B cell (primary cell): ENCODE measurements around the gene UBE2G2. TPM values are rescaled to one million over a fixed set of nuclear protein-coding genes. Genes with fewer than 3 reads are reported as not detected.

ENCODE experiments used
- ATAC-seq: fragments of 200-7000 bp; cut with Tn5 transposase; one replicate; pipeline ENCODE4 v1.10.0; 2021; ENCODE audit warnings: low read depth, mild to moderate bottlenecking, moderate number of reproducible peaks, moderate library complexity
- CTCF ChIA-PET: fragments of 350-600 bp; sonication (Branson Sonifier 250); formaldehyde crosslinking; loops from one replicate; lab custom pipeline; 2021; ENCODE audit warnings: antibody characterized with exemption, inconsistent platforms; lab: Charles Lee
- POLR2A ChIA-PET: fragments of 350-600 bp; sonication (Branson Sonifier 250); formaldehyde crosslinking; loops from one replicate; lab custom pipeline; 2021; ENCODE audit warnings: antibody characterized with exemption; lab: Charles Lee
- DNase-seq: peaks from one replicate; pipeline ENCODE4 v3.0.0; 2013
- H2AFZ ChIP-seq: 2 replicates; pipeline ENCODE4 v1.6.1; 2012; ENCODE audit warnings: mild to moderate bottlenecking, low read depth, low read length; ENCODE audit not compliant: insufficient read depth, poor library complexity, severe bottlenecking
- H3K27ac ChIP-seq, 2 donors: 1 replicate in 1 of 2; 2 replicates in 1 of 2; pipeline ENCODE4 v1.5.1; 2012 to 2013; ENCODE audit warnings: low read length in 2 of 2, mild to moderate bottlenecking in 2 of 2, moderate library complexity in 1 of 2
- H3K27me3 ChIP-seq, 4 experiments: fragments of 200-600 bp in 1 of 4; sonication (generic) in 1 of 4; replicated peaks in 1 of 4; 1 replicate in 2 of 4; 2 replicates in 2 of 4; pipeline versions ENCODE4 v1.6.1 to v1.7.0; 2013 to 2016; ENCODE audit warnings: low read length in 3 of 4, mild to moderate bottlenecking in 2 of 4, mixed read lengths in 1 of 4, moderate library complexity in 1 of 4; ENCODE audit not compliant: insufficient read depth in 4 of 4, control insufficient read depth in 3 of 4; ENCODE audit errors: control extremely low read depth in 1 of 4
- H3K36me3 ChIP-seq, 2 experiments: replicated peaks in 1 of 2; 1 replicate in 1 of 2; 2 replicates in 1 of 2; pipeline versions ENCODE4 v1.6.1 to v1.7.1; 2013; ENCODE audit warnings: low read length in 1 of 2; ENCODE audit not compliant: insufficient read depth in 2 of 2, control insufficient read depth in 1 of 2; ENCODE audit errors: control extremely low read depth in 1 of 2, extremely low read depth in 1 of 2
- H3K4me1 ChIP-seq, 2 donors: fragments of 200-600 bp in 1 of 2; sonication (generic) in 1 of 2; 1 replicate in 1 of 2; 2 replicates in 1 of 2; pipeline versions ENCODE4 v1.5.1 to v1.6.1; 2013 to 2017; ENCODE audit warnings: low read length in 2 of 2; ENCODE audit not compliant: control insufficient read depth in 2 of 2, insufficient read depth in 2 of 2
- H3K4me2 ChIP-seq: replicated peaks from 2 replicates; pipeline ENCODE3; 2012; ENCODE audit warnings: mild to moderate bottlenecking, low read depth, low read length; ENCODE audit not compliant: poor library complexity, severe bottlenecking
- H3K4me3 ChIP-seq, 5 experiments: fragments of 200-600 bp in 1 of 5; sonication (generic) in 1 of 5; 1 replicate in 3 of 5; 2 replicates in 2 of 5; pipeline versions ENCODE4 v1.5.1 to v1.7.0; 2011 to 2016; ENCODE audit warnings: low read length in 4 of 5, mild to moderate bottlenecking in 4 of 5, low read depth in 2 of 5, control low read depth in 1 of 5, moderate library complexity in 1 of 5; ENCODE audit not compliant: insufficient read depth in 1 of 5; ENCODE audit errors: control extremely low read depth in 1 of 5, extremely low read depth in 1 of 5
- H3K79me2 ChIP-seq: fragments of 200-600 bp; sonication (generic); one replicate; pipeline ENCODE4 v1.6.0; 2016; ENCODE audit warnings: low read length; ENCODE audit not compliant: control insufficient read depth, insufficient read depth
- H3K9ac ChIP-seq: fragments of 200-600 bp; sonication (generic); 2 replicates; pipeline ENCODE4 v1.6.1; 2017; ENCODE audit warnings: mild to moderate bottlenecking, low read length, moderate library complexity
- H3K9me3 ChIP-seq, 3 donors: one replicate each; pipeline versions ENCODE4 v1.6.1 to v1.7.1; 2013; ENCODE audit warnings: low read length in 2 of 3; ENCODE audit not compliant: control insufficient read depth in 2 of 3, insufficient read depth in 1 of 3; ENCODE audit errors: control extremely low read depth in 1 of 3
- H4K20me1 ChIP-seq: 2 replicates; pipeline ENCODE4 v1.6.0; 2012; ENCODE audit warnings: mild to moderate bottlenecking, low read length; ENCODE audit not compliant: insufficient read depth, control insufficient read depth, poor library complexity, severe bottlenecking
- H3K27ac Mint-ChIP-seq: one replicate; pipeline ENCODE4 v1.8.0; 2021; ENCODE audit warnings: mixed read lengths
- H3K27me3 Mint-ChIP-seq: one replicate; pipeline ENCODE4 v1.8.0; 2021; ENCODE audit warnings: mixed read lengths
- H3K4me1 Mint-ChIP-seq: one replicate; pipeline ENCODE4 v1.8.0; 2021; ENCODE audit warnings: mixed read lengths
- H3K4me3 Mint-ChIP-seq: one replicate; pipeline ENCODE4 v1.8.0; 2021; ENCODE audit warnings: mixed read lengths
- H3K9me3 Mint-ChIP-seq: one replicate; pipeline ENCODE4 v1.8.0; 2022; ENCODE audit warnings: mixed read lengths; ENCODE audit not compliant: insufficient read depth
- EZH2 ChIP-seq: IDR thresholded peaks from 2 replicates; pipeline ENCODE4 v1.6.1; 2012; ENCODE audit warnings: borderline replicate concordance, low read depth, mild to moderate bottlenecking, moderate library complexity, low read length; ENCODE audit not compliant: insufficient read depth, poor library complexity, severe bottlenecking
- WGBS: methylation state at CpG from one replicate; pipeline ENCODE4 v1.1.5; 2013; ENCODE audit warnings: missing lambda C conversion rate; ENCODE audit not compliant: insufficient coverage; 5-methylcytosine and 5-hydroxymethylcytosine counted together
- intact Hi-C: fragments of 100-400 bp; cut with micrococcal nuclease; formaldehyde crosslinking; loops from one replicate; pipeline ENCODE4 v1.10.0; 2022
- polyA plus RNA-seq: library from polyadenylated mRNA; depleted of rRNA; stranded (reverse); fragments of >200 nt; gene quantifications from 2 replicates; pipeline ENCODE4 v1.2.3, GENCODE V29; 2012
- total RNA-seq, 2 donors: library from RNA; stranded (reverse); fragments of 120-200 nt in 1 of 2; gene quantifications; 1 replicate in 1 of 2; 2 replicates in 1 of 2; pipeline versions ENCODE4 v1.2.3 to v1.2.4, GENCODE V29; 2013 to 2022
- TF ChIP-seq, protein P1 (sequence below): fragments of 200-600 bp; IDR thresholded peaks from one replicate; pipeline ENCODE4 v1.8.0; 2022; ENCODE audit warnings: antibody characterized with exemption, mild to moderate bottlenecking

The UBE2G2 gene
- total and polyA plus RNA-seq, 2 donors (not counting 1 experiment from before 2014, with no cell fraction given): 96.4 to 109 TPM

DNA sequence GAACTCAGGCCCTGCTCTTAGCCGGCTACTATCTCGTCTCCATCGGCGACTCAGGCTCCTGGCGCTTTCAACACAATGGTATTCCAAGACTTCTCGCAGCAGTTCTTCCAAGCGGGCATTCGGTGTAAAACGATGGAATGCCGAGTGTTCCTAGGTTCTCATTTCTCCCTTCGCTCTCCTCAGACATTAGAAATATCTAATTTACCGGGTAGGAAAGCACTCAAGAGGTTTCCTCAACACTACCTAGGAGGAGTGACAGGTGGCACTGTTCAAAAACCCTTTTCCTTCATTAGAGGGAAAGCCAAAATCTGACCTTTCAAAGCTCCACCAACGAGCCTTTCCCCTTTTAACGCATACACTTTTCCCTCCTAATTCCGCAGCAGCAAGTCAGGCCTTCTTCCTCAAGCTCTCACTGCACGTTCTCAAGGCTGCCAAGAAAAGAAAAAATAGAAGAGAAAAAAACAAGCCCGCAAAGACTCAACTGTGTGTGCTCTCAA, 601 bp downstream of the UBE2G2 start:
- peak overlapping the region in 1 of 2 donors; percentile 75 for H3K27ac ChIP-seq
- H3K9ac ChIP-seq: peak overlapping the region; percentile 72
- peak overlapping the region; percentile 100 for H3K4me3 Mint-ChIP-seq
- peaks cover 19 to 21% of the 10 kb centered on the region in 2 donors for H3K4me1 ChIP-seq
- H4K20me1 ChIP-seq: peaks cover 42% of the 10 kb centered on the region
- peaks cover 57% of the 10 kb centered on the region for H3K79me2 ChIP-seq
- H3K4me3 ChIP-seq: peak overlapping the region; percentile 63 to 87 (median 78)
- H3K27ac Mint-ChIP-seq: peak overlapping the region; percentile 95
- peaks cover 0 to 31% of the 10 kb centered on the region in 2 experiments for H3K36me3 ChIP-seq
- ATAC-seq (peak; percentile 46), DNase-seq (peak; percentile 65)
- ChIA-PET CTCF (interaction anchor here (0.9 to 4.8 kb wide), 29 partner anchors 8 to 337 kb away, joined by 3 to 49 read pairs (median 6); partner anchors contain the start of genes ITGB2, PTTG1IP and SUMO3), POLR2A (interaction anchor here (0.6 to 2.8 kb wide), 5 partner anchors 17 to 147 kb away, joined by 3 to 16 read pairs (median 9); partner anchors contain the start of genes PTTG1IP and SUMO3)
- intact Hi-C loops: loop anchor here (1.0 to 5.0 kb wide), 6 partner anchors 16 to 1014 kb away; partner anchors contain the start of gene RRP1
- H3K4me2 ChIP-seq: peak overlapping the region; percentile 94
- no peaks in the 10 kb centered on the region for H3K27me3 ChIP-seq
- no peaks in the 10 kb centered on the region for H3K27me3 Mint-ChIP-seq
- WGBS: 7% methylated on average over 12 of the region's 17 CpGs
- TF ChIP-seq, protein P1, sequence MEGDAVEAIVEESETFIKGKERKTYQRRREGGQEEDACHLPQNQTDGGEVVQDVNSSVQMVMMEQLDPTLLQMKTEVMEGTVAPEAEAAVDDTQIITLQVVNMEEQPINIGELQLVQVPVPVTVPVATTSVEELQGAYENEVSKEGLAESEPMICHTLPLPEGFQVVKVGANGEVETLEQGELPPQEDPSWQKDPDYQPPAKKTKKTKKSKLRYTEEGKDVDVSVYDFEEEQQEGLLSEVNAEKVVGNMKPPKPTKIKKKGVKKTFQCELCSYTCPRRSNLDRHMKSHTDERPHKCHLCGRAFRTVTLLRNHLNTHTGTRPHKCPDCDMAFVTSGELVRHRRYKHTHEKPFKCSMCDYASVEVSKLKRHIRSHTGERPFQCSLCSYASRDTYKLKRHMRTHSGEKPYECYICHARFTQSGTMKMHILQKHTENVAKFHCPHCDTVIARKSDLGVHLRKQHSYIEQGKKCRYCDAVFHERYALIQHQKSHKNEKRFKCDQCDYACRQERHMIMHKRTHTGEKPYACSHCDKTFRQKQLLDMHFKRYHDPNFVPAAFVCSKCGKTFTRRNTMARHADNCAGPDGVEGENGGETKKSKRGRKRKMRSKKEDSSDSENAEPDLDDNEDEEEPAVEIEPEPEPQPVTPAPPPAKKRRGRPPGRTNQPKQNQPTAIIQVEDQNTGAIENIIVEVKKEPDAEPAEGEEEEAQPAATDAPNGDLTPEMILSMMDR: peak; percentile 73
- TF ChIP-seq EZH2: no peak
- H3K9me3 Mint-ChIP-seq: no peaks in the 10 kb centered on the region
- peaks cover 41% of the 10 kb centered on the region for H3K4me1 Mint-ChIP-seq
- H3K9me3 ChIP-seq: no peaks in the 10 kb centered on the region
- H2AFZ ChIP-seq: peak overlapping the region; percentile 82

DNA sequence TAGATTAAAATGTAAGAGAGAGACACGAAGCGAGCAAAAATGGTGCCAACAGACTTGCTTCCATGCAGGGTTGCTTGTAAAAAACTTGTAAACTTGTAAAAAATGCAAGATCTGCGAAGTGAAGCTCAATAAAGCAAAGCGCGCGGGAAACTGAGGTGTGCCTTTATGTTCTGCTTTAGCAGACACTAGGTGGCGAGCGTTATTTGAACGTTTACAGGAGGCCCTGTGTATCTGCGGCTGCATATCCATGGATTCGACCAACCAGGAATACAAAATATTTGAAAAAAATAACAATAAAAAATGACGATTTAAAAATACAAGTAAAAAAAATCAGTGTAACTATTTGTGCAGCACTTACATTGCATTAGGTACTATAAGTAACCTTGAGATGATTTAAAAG, 1.5 kb downstream of the UBE2G2 start:
- Histone ChIP-seq H3K27ac (no peak overlapping the region), H3K4me3 (no peak overlapping the region), H2AFZ (no peak overlapping the region), H4K20me1 (peaks cover 49% of the 10 kb centered on the region), H3K36me3 (peaks cover 0 to 29% of the 10 kb centered on the region in 2 experiments), H3K4me1 (peaks cover 19 to 21% of the 10 kb centered on the region in 2 donors), H3K9me3 (no peaks in the 10 kb centered on the region), H3K79me2 (peaks cover 66% of the 10 kb centered on the region), H3K9ac (no peak overlapping the region), H3K4me2 (peak overlapping the region; percentile 94), H3K27me3 (no peaks in the 10 kb centered on the region)
- no peak for DNase-seq
- H3K4me1 Mint-ChIP-seq: peaks cover 41% of the 10 kb centered on the region
- no peaks in the 10 kb centered on the region for H3K9me3 Mint-ChIP-seq
- no peaks in the 10 kb centered on the region for H3K27me3 Mint-ChIP-seq
- no peak for ATAC-seq
- H3K27ac Mint-ChIP-seq: no peak overlapping the region
- 87% methylated on average over 6 of the region's 12 CpGs for WGBS
- POLR2A ChIA-PET: interaction anchor here (2.1 to 2.8 kb wide), 2 partner anchors 18 to 131 kb away, joined by 12 to 16 read pairs; partner anchors contain the start of gene SUMO3
- TF ChIP-seq EZH2: no peak
- TF ChIP-seq, protein P1: no peak
- intact Hi-C loops: loop anchor here (2.0 to 5.0 kb wide), 4 partner anchors 75 to 1013 kb away; partner anchors contain the start of gene RRP1
- CTCF ChIA-PET: interaction anchor here (0.8 to 4.8 kb wide), 21 partner anchors 8 to 338 kb away, joined by 3 to 49 read pairs (median 7); partner anchors contain the start of gene PTTG1IP
- peak overlapping the region; percentile 100 for H3K4me3 Mint-ChIP-seq
